Urinary bladder (tissue), 4 donors: ENCODE data around the gene PIP5K1C. TPM values are rescaled to one million over a fixed set of nuclear protein-coding genes. Genes with fewer than 3 reads are reported as not detected.
A peak's percentile ranks its signal among the peaks of the same experiment; 100 is the strongest.

Source experiments
- DNase-seq: peaks from one replicate; pipeline ENCODE4 v3.0.0-alpha.2; 2015; ENCODE audit errors: extremely low spot score
- H3K27ac ChIP-seq: one replicate; pipeline ENCODE4 v1.5.1; 2013; ENCODE audit warnings: low read depth, mild to moderate bottlenecking, moderate library complexity
- H3K36me3 ChIP-seq: one replicate; pipeline ENCODE4 v1.6.1; 2013; ENCODE audit warnings: mild to moderate bottlenecking, moderate library complexity; ENCODE audit not compliant: insufficient read depth
- H3K4me1 ChIP-seq: one replicate; pipeline ENCODE4 v1.6.1; 2013; ENCODE audit warnings: mild to moderate bottlenecking, moderate library complexity; ENCODE audit not compliant: insufficient read depth
- H3K4me3 ChIP-seq: one replicate; pipeline ENCODE4 v1.5.1; 2013; ENCODE audit warnings: low read depth, low read length
- WGBS: extraction: QIAGEN DNeasy Blood & Tissue Kit; methylation state at CpG from one replicate; pipeline ENCODE4 v1.1.7; 2013; 5-methylcytosine and 5-hydroxymethylcytosine counted together
- polyA plus RNA-seq: library from polyadenylated mRNA; stranded (reverse); fragments of 200-250 nt; gene quantifications from one replicate; pipeline ENCODE4 v1.2.3, GENCODE V29; 2013
- total RNA-seq: library from RNA; depleted of rRNA; stranded (reverse); fragments of >200 nt; gene quantifications from one replicate; pipeline ENCODE4 v1.2.3, GENCODE V29; 2014
- donor health status: healthy with polysubstance abuse.
- donor health status: healthy.

PIP5K1C gene, protein sequence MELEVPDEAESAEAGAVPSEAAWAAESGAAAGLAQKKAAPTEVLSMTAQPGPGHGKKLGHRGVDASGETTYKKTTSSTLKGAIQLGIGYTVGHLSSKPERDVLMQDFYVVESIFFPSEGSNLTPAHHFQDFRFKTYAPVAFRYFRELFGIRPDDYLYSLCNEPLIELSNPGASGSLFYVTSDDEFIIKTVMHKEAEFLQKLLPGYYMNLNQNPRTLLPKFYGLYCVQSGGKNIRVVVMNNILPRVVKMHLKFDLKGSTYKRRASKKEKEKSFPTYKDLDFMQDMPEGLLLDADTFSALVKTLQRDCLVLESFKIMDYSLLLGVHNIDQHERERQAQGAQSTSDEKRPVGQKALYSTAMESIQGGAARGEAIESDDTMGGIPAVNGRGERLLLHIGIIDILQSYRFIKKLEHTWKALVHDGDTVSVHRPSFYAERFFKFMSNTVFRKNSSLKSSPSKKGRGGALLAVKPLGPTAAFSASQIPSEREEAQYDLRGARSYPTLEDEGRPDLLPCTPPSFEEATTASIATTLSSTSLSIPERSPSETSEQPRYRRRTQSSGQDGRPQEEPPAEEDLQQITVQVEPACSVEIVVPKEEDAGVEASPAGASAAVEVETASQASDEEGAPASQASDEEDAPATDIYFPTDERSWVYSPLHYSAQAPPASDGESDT
- total RNA-seq (17.1 TPM), polyA plus RNA-seq (60.8 TPM)

- WGBS = 3% methylated on average over 82 of the region's 82 CpGs
- no peak for DNase-seq
- Histone ChIP-seq H3K4me3 (peak within 1 kb of the TSS; percentile 99), H3K27ac (peak within 1 kb of the TSS; percentile 57), H3K4me1 (no peaks in the 10 kb centered on the region), H3K36me3 (no peaks in the 10 kb centered on the region)
Observed at GRCh38 chr19:3700242-3701032, at the start of gene PIP5K1C. TSS of gene PIP5K1C (minus strand) at chr19:3700468. CDS start at chr19:3700390, 78 bp downstream.

DNA sequence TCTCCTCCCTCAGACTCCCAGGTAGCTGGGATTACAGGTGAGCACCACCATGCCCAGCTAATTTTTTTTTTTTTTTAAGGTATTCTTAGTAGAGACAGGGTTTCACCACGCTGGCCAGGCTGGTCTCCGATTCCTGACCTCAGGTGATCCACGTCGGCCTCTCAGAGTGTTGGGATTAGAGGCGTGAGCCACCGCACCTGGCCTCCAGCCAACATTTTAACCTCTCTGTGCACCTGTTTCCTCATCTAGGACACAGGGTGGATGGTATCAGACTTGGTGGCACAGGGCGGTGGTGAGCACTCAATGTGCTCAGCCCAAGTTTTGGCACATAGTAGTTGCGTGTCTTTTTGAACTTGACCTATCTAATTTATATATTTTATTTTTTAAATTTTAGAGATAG is 48.7 kb upstream of the PIP5K1C start:
- WGBS = 78% methylated on average over 8 of the region's 8 CpGs
- no peak for DNase-seq

GRCh38 chr19:3746371-3747056 is 46.2 kb upstream of the PIP5K1C start:
- WGBS = 67% methylated on average over 31 of the region's 31 CpGs

More for the DNA sequence above, 48.7 kb upstream of the PIP5K1C start:
- Histone ChIP-seq H3K36me3 (no peaks in the 10 kb centered on the region), H3K4me1 (no peaks in the 10 kb centered on the region), H3K4me3 (no peak overlapping the region), H3K27ac (no peak overlapping the region)

GRCh38 chr19:3745363-3746045 is 45.2 kb upstream of the PIP5K1C start:
- 62% methylated on average over 8 of the region's 8 CpGs for WGBS
- DNase-seq = no peak

More at GRCh38 chr19:3746371-3747056, 46.2 kb upstream of the PIP5K1C start:
- Histone ChIP-seq H3K4me3 (no peak overlapping the region), H3K36me3 (no peaks in the 10 kb centered on the region), H3K4me1 (no peaks in the 10 kb centered on the region), H3K27ac (no peak overlapping the region)
- DNase-seq = no peak

GRCh38 chr19:3743486-3743885 is 43.2 kb upstream of the PIP5K1C start:
- WGBS = 96% methylated on average over 2 of the region's 2 CpGs
- Histone ChIP-seq H3K36me3 (no peaks in the 10 kb centered on the region), H3K27ac (no peak overlapping the region), H3K4me3 (no peak overlapping the region), H3K4me1 (no peaks in the 10 kb centered on the region)
- no peak for DNase-seq

More at GRCh38 chr19:3745363-3746045, 45.2 kb upstream of the PIP5K1C start:
- Histone ChIP-seq H3K4me3 (no peak overlapping the region), H3K36me3 (no peaks in the 10 kb centered on the region), H3K27ac (no peak overlapping the region), H3K4me1 (no peaks in the 10 kb centered on the region)

DNA sequence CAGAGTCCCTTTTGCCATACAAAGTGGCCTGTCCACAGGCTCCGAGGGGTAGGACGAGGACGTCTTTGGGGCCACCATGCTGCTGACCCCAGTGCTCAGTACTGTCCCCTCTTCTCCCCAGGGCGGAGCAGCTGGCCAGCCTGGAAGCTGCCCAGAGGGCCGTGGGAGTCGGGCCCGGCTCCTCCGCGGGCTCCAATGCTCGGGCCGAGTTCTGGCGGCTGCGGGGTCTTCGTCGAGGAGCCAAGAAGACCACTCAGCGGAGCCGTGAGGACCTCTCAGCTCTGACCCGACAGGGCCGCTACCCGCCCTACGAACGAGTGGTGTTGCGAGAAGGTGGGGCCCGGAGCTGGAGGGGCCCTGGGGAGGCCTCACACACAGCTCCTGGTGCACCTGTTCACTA is 40.2 kb upstream of the PIP5K1C start:
- Histone ChIP-seq H3K4me3 (no peak overlapping the region), H3K27ac (no peak overlapping the region), H3K4me1 (no peaks in the 10 kb centered on the region), H3K36me3 (no peaks in the 10 kb centered on the region)
- no peak for DNase-seq
- 94% methylated on average over 24 of the region's 24 CpGs for WGBS

DNA sequence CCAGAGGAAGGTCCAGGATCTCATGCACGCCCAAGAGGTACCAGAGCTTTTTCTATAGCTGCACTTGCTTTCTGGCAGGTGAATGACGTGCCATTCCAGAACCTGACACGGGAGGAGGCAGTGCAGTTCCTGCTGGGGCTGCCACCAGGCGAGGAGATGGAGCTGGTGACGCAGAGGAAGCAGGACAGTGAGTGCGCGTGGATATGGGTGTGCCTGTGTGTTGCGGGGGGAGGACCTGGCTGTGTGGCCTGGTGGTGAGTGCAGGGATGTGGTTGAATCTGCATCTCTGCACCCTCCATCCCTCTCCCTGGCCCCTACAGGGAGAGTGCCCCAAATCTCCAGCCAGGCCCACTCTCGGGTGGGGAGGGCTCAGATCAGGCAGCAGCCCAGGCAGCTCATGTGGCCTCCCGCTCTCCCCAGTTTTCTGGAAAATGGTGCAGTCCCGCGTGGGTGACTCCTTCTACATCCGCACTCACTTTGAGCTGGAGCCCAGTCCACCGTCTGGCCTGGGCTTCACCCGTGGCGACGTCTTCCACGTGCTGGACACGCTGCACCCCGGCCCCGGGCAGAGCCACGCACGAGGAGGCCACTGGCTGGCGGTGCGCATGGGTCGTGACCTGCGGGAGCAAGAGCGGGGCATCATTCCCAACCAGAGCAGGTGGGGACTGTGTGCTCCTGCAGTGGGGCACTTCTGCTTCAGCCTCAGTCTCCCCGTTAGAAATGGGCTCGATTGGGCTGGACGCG is 38.4 kb upstream of the PIP5K1C start:
- Histone ChIP-seq H3K4me3 (no peak overlapping the region), H3K36me3 (no peaks in the 10 kb centered on the region), H3K4me1 (no peaks in the 10 kb centered on the region), H3K27ac (no peak overlapping the region)
- no peak for DNase-seq
- WGBS = 87% methylated on average over 32 of the region's 32 CpGs

DNA sequence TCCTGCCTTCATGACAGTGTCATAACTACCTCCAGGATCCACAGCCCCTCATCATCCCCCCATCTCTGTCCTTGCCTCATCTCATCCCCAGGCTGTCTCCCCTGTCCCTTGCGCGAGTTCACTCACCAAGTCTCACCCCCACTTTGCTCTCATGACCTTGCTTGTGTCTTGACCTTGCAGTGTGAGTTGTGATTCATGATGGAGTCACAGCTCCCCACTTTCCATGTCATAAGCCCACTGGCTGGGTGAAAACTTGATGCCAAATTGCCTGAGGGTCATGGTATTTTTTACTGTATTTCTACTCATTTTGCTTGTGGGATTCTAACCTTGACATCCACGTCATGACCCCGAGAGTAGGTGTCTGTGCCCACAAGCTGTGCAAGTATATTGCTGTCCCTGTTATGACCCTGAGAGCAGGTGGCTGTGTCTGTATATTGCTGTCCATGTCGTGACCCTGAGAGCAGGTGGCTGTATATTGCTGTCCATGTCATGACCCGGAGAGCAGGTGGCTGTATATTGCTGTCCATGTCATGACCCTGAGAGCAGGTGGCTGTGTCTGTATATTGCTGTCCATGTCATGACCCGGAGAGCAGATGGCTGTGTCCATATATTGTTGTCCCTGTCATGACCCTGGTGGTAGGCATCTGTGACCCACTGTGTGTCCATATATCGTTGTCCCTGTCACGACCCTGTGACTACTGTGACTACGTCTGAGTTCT is 37.4 kb upstream of the PIP5K1C start:
- H3K36me3 ChIP-seq = no peaks in the 10 kb centered on the region
- WGBS = 87% methylated on average over 10 of the region's 10 CpGs
- no peak for DNase-seq

DNA sequence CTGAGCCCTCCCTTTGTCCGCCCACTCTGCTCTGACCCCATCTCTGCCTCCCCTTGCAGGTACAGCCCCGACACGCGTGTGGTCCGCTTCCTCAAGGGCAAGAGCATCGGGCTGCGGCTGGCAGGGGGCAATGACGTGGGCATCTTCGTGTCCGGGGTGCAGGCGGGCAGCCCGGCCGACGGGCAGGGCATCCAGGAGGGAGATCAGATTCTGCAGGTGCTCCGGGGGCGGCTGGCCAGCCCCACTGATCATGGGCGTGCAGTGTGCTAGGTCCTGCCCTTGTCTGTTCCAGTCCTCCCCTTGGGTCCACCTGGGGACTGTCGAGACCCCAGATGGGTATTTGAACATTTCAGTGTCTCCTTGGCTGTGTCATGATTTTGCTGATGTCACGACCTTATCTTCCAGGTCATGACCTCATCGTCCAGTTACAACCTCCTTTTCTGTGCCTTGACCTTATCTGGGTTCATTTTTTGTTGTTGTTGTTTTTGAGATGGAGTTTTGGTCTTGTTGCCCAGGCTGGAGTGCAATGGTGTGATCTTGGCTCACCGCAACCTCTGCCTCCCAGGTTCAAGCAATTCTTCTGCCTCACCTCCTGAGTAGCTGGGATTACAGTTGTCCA is 35.9 kb upstream of the PIP5K1C start:
- no peak overlapping the region for H3K27ac ChIP-seq
- no peaks in the 10 kb centered on the region for H3K36me3 ChIP-seq
- H3K4me3 ChIP-seq = no peak overlapping the region
- no peak for DNase-seq
- 84% methylated on average over 21 of the region's 21 CpGs for WGBS
- H3K4me1 ChIP-seq = no peaks in the 10 kb centered on the region

More for the DNA sequence above, 37.4 kb upstream of the PIP5K1C start:
- no peak overlapping the region for H3K4me3 ChIP-seq
- H3K4me1 ChIP-seq = no peaks in the 10 kb centered on the region
- H3K27ac ChIP-seq = no peak overlapping the region

DNA sequence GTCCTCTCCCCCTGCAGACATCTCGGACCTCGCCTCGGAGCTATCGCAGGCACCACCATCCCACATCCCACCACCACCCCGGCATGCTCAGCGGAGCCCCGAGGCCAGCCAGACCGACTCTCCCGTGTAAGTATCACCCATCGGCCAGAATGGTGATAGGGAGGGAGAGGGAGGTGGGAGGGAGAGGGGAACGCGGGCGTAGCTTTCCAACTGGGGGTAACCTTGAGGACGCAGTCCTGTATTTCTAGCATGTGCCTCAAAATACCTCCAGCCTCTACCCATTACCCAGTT is 34.0 kb upstream of the PIP5K1C start:
- Histone ChIP-seq H3K27ac (no peak overlapping the region), H3K4me1 (no peaks in the 10 kb centered on the region), H3K4me3 (no peak overlapping the region), H3K36me3 (no peaks in the 10 kb centered on the region)
- WGBS = 91% methylated on average over 14 of the region's 14 CpGs
- no peak for DNase-seq

- no peak for DNase-seq
- no peak overlapping the region for H3K4me3 ChIP-seq
- H3K27ac ChIP-seq = no peak overlapping the region
- 82% methylated on average over 20 of the region's 20 CpGs for WGBS
- H3K36me3 ChIP-seq = no peaks in the 10 kb centered on the region
- no peaks in the 10 kb centered on the region for H3K4me1 ChIP-seq
Observed at GRCh38 chr19:3733549-3734309, 33.5 kb upstream of the PIP5K1C start.
